Natural killer cell (primary cell): ENCODE results near the gene CCNB3. TPM values are rescaled to one million over a fixed set of nuclear protein-coding genes. Genes with fewer than 3 reads are reported as not detected.

Experiments
- ATAC-seq, 3 donors: fragments of 150-1000 bp in 2 of 3; fragments of 200-7000 bp in 1 of 3; cut with Tn5 transposase; 1 replicate in 1 of 3; 2 replicates in 2 of 3; pipeline ENCODE4 v1.10.0; 2021; ENCODE audit warnings: mild to moderate bottlenecking in 2 of 3, moderate library complexity in 2 of 3
- DNase-seq, 2 donors: peaks; one replicate each; pipeline versions ENCODE4 v3.0.0 to v3.0.0-alpha.2; 2013 to 2021; ENCODE audit warnings: mixed read lengths in 1 of 2
- H3K27ac ChIP-seq: one replicate; pipeline ENCODE4 v1.5.1; 2013; ENCODE audit warnings: mild to moderate bottlenecking, low read length
- H3K27me3 ChIP-seq: one replicate; pipeline ENCODE4 v1.6.1; 2013; ENCODE audit warnings: low read length; ENCODE audit not compliant: control insufficient read depth, insufficient read depth
- H3K36me3 ChIP-seq: one replicate; pipeline ENCODE4 v1.6.1; 2013; ENCODE audit warnings: low read length; ENCODE audit not compliant: control insufficient read depth, insufficient read depth
- H3K4me1 ChIP-seq: one replicate; pipeline ENCODE4 v1.6.1; 2013; ENCODE audit warnings: low read length; ENCODE audit not compliant: control insufficient read depth, insufficient read depth
- H3K4me3 ChIP-seq: one replicate; pipeline ENCODE4 v1.5.1; 2013; ENCODE audit warnings: low read length
- H3K9me3 ChIP-seq: one replicate; pipeline ENCODE4 v1.6.1; 2013; ENCODE audit warnings: low read length; ENCODE audit not compliant: control insufficient read depth, insufficient read depth
- H3K27ac Mint-ChIP-seq, 2 donors: one replicate each; pipeline ENCODE4 v1.8.0; 2022; ENCODE audit warnings: mild to moderate bottlenecking in 2 of 2, mixed read lengths in 2 of 2, moderate library complexity in 1 of 2
- H3K27me3 Mint-ChIP-seq, 2 donors: one replicate each; pipeline ENCODE4 v1.8.0; 2022; ENCODE audit warnings: low read depth in 2 of 2, mixed read lengths in 2 of 2
- H3K36me3 Mint-ChIP-seq: one replicate; pipeline ENCODE4 v1.8.0; 2022; ENCODE audit warnings: mixed read lengths
- H3K4me1 Mint-ChIP-seq, 2 donors: one replicate each; pipeline ENCODE4 v1.8.0; 2022; ENCODE audit warnings: mixed read lengths in 2 of 2
- H3K4me3 Mint-ChIP-seq: one replicate; pipeline ENCODE4 v1.8.0; 2022; ENCODE audit warnings: mild to moderate bottlenecking, moderate library complexity, mixed read lengths
- H3K9me3 Mint-ChIP-seq, 2 donors: one replicate each; pipeline ENCODE4 v1.8.0; 2022; ENCODE audit warnings: mixed read lengths in 2 of 2
- CTCF ChIP-seq: fragments of 200-600 bp; IDR thresholded peaks from one replicate; pipeline ENCODE4 v1.8.0; 2022; ENCODE audit warnings: antibody characterized with exemption
- WGBS: methylation state at CpG from one replicate; pipeline ENCODE4 v1.1.7; 2013; ENCODE audit warnings: missing lambda C conversion rate; ENCODE audit not compliant: insufficient coverage; 5-methylcytosine and 5-hydroxymethylcytosine counted together
- intact Hi-C: fragments of 100-400 bp; cut with micrococcal nuclease; formaldehyde crosslinking; loops from one replicate; pipeline ENCODE4 v1.14.2; 2022
- total RNA-seq, 4 donors: library from RNA; stranded (reverse); fragments of 120-200 nt in 1 of 4; gene quantifications; one replicate each; pipeline versions ENCODE4 v1.2.3 to v1.2.4, GENCODE V29; 2013 to 2022

The CCNB3 gene
- total RNA-seq, 3 donors from 2014 or later (not counting 1 experiment from before 2014, with no cell fraction given), result 3.4 to 8.7 (median 4.3) TPM

- intact Hi-C loops, result no loop called here
- Mint-ChIP-seq H3K4me1 (no peaks in the 10 kb centered on the region), H3K4me3 (no peak overlapping the region), H3K9me3 (no peaks in the 10 kb centered on the region), H3K27me3 (peaks cover 0 to 7% of the 10 kb centered on the region in 2 donors), H3K27ac (no peak overlapping the region), H3K36me3 (no peaks in the 10 kb centered on the region)
- H3K4me1 ChIP-seq, result no peaks in the 10 kb centered on the region
- ATAC-seq (no peak), DNase-seq (no peak)
- WGBS, result 49% methylated on average over 2 of the region's 3 CpGs
- no peaks in the 10 kb centered on the region for H3K36me3 ChIP-seq
- no peaks in the 10 kb centered on the region for H3K27me3 ChIP-seq
- TF ChIP-seq CTCF, result no peak
- no peak overlapping the region for H3K4me3 ChIP-seq
- H3K27ac ChIP-seq, result no peak overlapping the region
- no peaks in the 10 kb centered on the region for H3K9me3 ChIP-seq
Observed at GRCh38 chrX:50161127-50161526, 43.4 kb upstream of the CCNB3 start.

- Mint-ChIP-seq H3K9me3 (no peaks in the 10 kb centered on the region), H3K27me3 (no peaks in the 10 kb centered on the region), H3K27ac (no peak overlapping the region), H3K4me1 (peaks cover 0 to 4% of the 10 kb centered on the region in 2 donors), H3K36me3 (no peaks in the 10 kb centered on the region), H3K4me3 (no peak overlapping the region)
- DNase-seq, result no peak
- WGBS, result 92% methylated on average over 4 of the region's 5 CpGs
- Histone ChIP-seq H3K9me3 (no peaks in the 10 kb centered on the region), H3K27me3 (no peaks in the 10 kb centered on the region), H3K4me3 (no peak overlapping the region), H3K4me1 (no peaks in the 10 kb centered on the region), H3K27ac (no peak overlapping the region), H3K36me3 (no peaks in the 10 kb centered on the region)
- intact Hi-C loops, result no loop called here
- ATAC-seq, result no peak
- no peak for TF ChIP-seq CTCF
Observed at GRCh38 chrX:50165727-50166126, 38.8 kb upstream of the CCNB3 start.

GRCh38 chrX:50167366-50167765 is 37.2 kb upstream of the CCNB3 start:
- DNase-seq (no peak), ATAC-seq (no peak)
- WGBS, result 69% methylated on average over 2 of the region's 7 CpGs
- Histone ChIP-seq H3K27me3 (no peaks in the 10 kb centered on the region), H3K9me3 (no peaks in the 10 kb centered on the region), H3K36me3 (no peaks in the 10 kb centered on the region), H3K4me1 (no peaks in the 10 kb centered on the region), H3K27ac (no peak overlapping the region), H3K4me3 (no peak overlapping the region)
- Mint-ChIP-seq H3K27me3 (no peaks in the 10 kb centered on the region), H3K27ac (no peak overlapping the region), H3K4me1 (peaks cover 0 to 4% of the 10 kb centered on the region in 2 donors), H3K36me3 (no peaks in the 10 kb centered on the region), H3K4me3 (no peak overlapping the region), H3K9me3 (no peaks in the 10 kb centered on the region)
- no peak for TF ChIP-seq CTCF
- intact Hi-C loops, result no loop called here

GRCh38 chrX:50168241-50168687 is 36.3 kb upstream of the CCNB3 start:
- intact Hi-C loops, result no loop called here
- H3K27ac ChIP-seq, result no peak overlapping the region
- no peaks in the 10 kb centered on the region for H3K4me1 ChIP-seq
- no peaks in the 10 kb centered on the region for H3K27me3 Mint-ChIP-seq
- no peaks in the 10 kb centered on the region for H3K9me3 ChIP-seq
- 100% methylated on average over 1 of the region's 5 CpGs for WGBS
- no peak overlapping the region for H3K4me3 Mint-ChIP-seq
- ATAC-seq (no peak), DNase-seq (no peak)
- H3K27me3 ChIP-seq, result no peaks in the 10 kb centered on the region
- H3K9me3 Mint-ChIP-seq, result no peaks in the 10 kb centered on the region
- no peak for TF ChIP-seq CTCF
- H3K4me1 Mint-ChIP-seq, result peaks cover 0 to 4% of the 10 kb centered on the region in 2 donors
- H3K36me3 ChIP-seq, result no peaks in the 10 kb centered on the region
- no peaks in the 10 kb centered on the region for H3K36me3 Mint-ChIP-seq
- H3K27ac Mint-ChIP-seq, result no peak overlapping the region
- H3K4me3 ChIP-seq, result no peak overlapping the region
